ENCODE measurements around the gene KPNB1. TPM values are rescaled to one million over a fixed set of nuclear protein-coding genes. Genes with fewer than 3 reads are reported as not detected.

KPNB1 gene
- polyA plus RNA-seq, 1 donor from 2014 or later, result 117 TPM

DNA sequence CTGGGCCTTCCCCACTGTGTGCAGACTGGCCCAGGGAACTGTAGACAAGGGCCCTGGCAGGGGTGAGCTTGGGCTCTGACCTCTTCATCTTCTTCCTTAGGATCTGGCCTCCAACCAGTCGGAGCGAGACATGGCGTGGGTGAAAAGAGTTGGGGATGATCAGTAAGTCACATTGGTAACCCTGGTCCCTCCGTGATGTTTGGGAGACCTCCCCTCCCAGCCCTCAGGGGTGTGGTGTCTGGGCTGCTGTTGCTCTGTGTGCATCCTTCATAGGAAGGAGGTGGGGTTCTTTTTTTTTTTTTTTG, 49.8 kb downstream of the KPNB1 start:
- Histone ChIP-seq H4K20me1 (ENCODE audit: insufficient read depth) (no peaks in the 10 kb centered on the region), H3F3A (ENCODE audit: insufficient read depth, low read length, poor library complexity, severe bottlenecking) (no peaks in the 10 kb centered on the region), H3K36me3 (ENCODE audit: insufficient read depth, low read length) (no peaks in the 10 kb centered on the region), H3K9me3 (ENCODE audit: low read length) (no peaks in the 10 kb centered on the region), H3K9ac (ENCODE audit: low read length) (no peak overlapping the region), H3K27ac (ENCODE audit: low read length) (no peak overlapping the region), H3K9me2 (ENCODE audit: insufficient read depth, low read length) (no peaks in the 10 kb centered on the region), H3K79me2 (replicated peaks; ENCODE audit: insufficient read depth, low read length) (no peaks in the 10 kb centered on the region), H3K4me3 (ENCODE audit: low read length) (no peak overlapping the region), H3K27me3 (ENCODE audit: insufficient read depth, low read depth, low read length) (no peaks in the 10 kb centered on the region), H2AFZ (ENCODE audit: low read depth, low read length) (no peak overlapping the region), H3K4me2 (ENCODE audit: low read length) (no peak overlapping the region)
- TF ChIP-seq, protein P1, sequence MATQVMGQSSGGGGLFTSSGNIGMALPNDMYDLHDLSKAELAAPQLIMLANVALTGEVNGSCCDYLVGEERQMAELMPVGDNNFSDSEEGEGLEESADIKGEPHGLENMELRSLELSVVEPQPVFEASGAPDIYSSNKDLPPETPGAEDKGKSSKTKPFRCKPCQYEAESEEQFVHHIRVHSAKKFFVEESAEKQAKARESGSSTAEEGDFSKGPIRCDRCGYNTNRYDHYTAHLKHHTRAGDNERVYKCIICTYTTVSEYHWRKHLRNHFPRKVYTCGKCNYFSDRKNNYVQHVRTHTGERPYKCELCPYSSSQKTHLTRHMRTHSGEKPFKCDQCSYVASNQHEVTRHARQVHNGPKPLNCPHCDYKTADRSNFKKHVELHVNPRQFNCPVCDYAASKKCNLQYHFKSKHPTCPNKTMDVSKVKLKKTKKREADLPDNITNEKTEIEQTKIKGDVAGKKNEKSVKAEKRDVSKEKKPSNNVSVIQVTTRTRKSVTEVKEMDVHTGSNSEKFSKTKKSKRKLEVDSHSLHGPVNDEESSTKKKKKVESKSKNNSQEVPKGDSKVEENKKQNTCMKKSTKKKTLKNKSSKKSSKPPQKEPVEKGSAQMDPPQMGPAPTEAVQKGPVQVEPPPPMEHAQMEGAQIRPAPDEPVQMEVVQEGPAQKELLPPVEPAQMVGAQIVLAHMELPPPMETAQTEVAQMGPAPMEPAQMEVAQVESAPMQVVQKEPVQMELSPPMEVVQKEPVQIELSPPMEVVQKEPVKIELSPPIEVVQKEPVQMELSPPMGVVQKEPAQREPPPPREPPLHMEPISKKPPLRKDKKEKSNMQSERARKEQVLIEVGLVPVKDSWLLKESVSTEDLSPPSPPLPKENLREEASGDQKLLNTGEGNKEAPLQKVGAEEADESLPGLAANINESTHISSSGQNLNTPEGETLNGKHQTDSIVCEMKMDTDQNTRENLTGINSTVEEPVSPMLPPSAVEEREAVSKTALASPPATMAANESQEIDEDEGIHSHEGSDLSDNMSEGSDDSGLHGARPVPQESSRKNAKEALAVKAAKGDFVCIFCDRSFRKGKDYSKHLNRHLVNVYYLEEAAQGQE (IDR thresholded peaks at IDR 0.05; ENCODE audit: borderline replicate concordance), result no peak
- TF ChIP-seq EZH2 (IDR thresholded peaks at IDR 0.05; ENCODE audit: borderline replicate concordance, insufficient read depth, low read length, poor library complexity, severe bottlenecking) (no peak), EP300 (conservative IDR thresholded peaks at IDR 0.05; ENCODE audit: poor library complexity, severe bottlenecking) (no peak), TAF1 (IDR thresholded peaks at IDR 0.05; ENCODE audit: low read depth) (no peak), MXI1 (conservative IDR thresholded peaks at IDR 0.05; ENCODE audit: poor library complexity, severe bottlenecking) (no peak), POLR2AphosphoS5 (IDR thresholded peaks at IDR 0.05) (no peak), RAD21 (conservative IDR thresholded peaks at IDR 0.05) (no peak), CTCF (IDR thresholded peaks at IDR 0.05; ENCODE audit: poor library complexity, severe bottlenecking) (no peak), SMC3 (conservative IDR thresholded peaks at IDR 0.05; ENCODE audit: poor library complexity) (no peak)

GRCh38 chr17:47700471-47701449, 51.0 kb downstream of the KPNB1 start:
- Histone ChIP-seq H3K36me3 (ENCODE audit: insufficient read depth, low read length) (no peaks in the 10 kb centered on the region), H4K20me1 (ENCODE audit: insufficient read depth) (no peaks in the 10 kb centered on the region)

More at GRCh38 chr17:47700471-47701449, 51.0 kb downstream of the KPNB1 start:
- Histone ChIP-seq H3K4me2 (ENCODE audit: low read length) (no peak overlapping the region), H3K9me2 (ENCODE audit: insufficient read depth, low read length) (no peaks in the 10 kb centered on the region), H3K9me3 (ENCODE audit: low read length) (no peaks in the 10 kb centered on the region), H3K79me2 (replicated peaks; ENCODE audit: insufficient read depth, low read length) (no peaks in the 10 kb centered on the region), H3K27ac (ENCODE audit: low read length) (no peak overlapping the region), H2AFZ (ENCODE audit: low read depth, low read length) (no peak overlapping the region), H3K27me3 (ENCODE audit: insufficient read depth, low read depth, low read length) (no peaks in the 10 kb centered on the region), H3K4me3 (ENCODE audit: low read length) (no peak overlapping the region), H3K9ac (ENCODE audit: low read length) (no peak overlapping the region), H3F3A (ENCODE audit: insufficient read depth, low read length, poor library complexity, severe bottlenecking) (no peaks in the 10 kb centered on the region)
- TF ChIP-seq POLR2AphosphoS5 (IDR thresholded peaks at IDR 0.05) (no peak), TAF1 (IDR thresholded peaks at IDR 0.05; ENCODE audit: low read depth) (no peak), RAD21 (conservative IDR thresholded peaks at IDR 0.05) (no peak), MXI1 (conservative IDR thresholded peaks at IDR 0.05; ENCODE audit: poor library complexity, severe bottlenecking) (no peak), EZH2 (IDR thresholded peaks at IDR 0.05; ENCODE audit: borderline replicate concordance, insufficient read depth, low read length, poor library complexity, severe bottlenecking) (no peak), SMC3 (conservative IDR thresholded peaks at IDR 0.05; ENCODE audit: poor library complexity) (no peak)
- TF ChIP-seq, protein P1 (IDR thresholded peaks at IDR 0.05; ENCODE audit: borderline replicate concordance), result no peak
